Measurements from ENCODE around the gene CRHBP. TPM values are rescaled to one million over a fixed set of nuclear protein-coding genes. Genes with fewer than 3 reads are reported as not detected.

The CRHBP gene
- total RNA-seq, 1 donor from 2014 or later, result 0.51 TPM

DNA sequence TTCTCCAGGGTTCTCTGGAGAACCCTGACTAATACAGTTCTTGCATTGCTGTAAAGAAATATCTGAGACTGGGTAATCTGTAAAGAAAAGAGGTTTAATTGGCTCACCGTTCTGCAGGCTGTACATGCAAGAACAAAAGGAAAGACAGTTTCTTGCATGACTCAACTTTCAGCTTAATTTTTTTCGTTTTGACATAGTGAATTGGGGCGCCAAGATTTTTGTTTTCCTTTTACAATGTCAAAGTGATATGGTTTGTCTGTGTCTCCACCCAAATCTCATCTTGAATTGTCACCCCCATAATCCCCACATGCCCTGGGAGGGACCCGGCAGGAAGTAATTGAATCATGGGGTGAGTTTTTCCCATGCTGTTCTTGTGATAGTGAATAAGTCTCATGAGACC lies 11.8 kb upstream of the CRHBP start:
- Histone ChIP-seq H3K4me1 (no peaks in the 10 kb centered on the region), H3K4me2 (no peak overlapping the region), H3K79me2 (ENCODE audit: low read depth) (no peaks in the 10 kb centered on the region), H2AFZ (replicated peaks) (no peak overlapping the region), H3K9me3 (ENCODE audit: low read depth) (no peaks in the 10 kb centered on the region), H3K9ac (no peak overlapping the region), H3K36me3 (no peaks in the 10 kb centered on the region), H3K27ac (no peak overlapping the region), H3F3A (ENCODE audit: low read depth) (no peaks in the 10 kb centered on the region), H3K27me3 (no peaks in the 10 kb centered on the region), H4K20me1 (ENCODE audit: low read depth) (no peaks in the 10 kb centered on the region), H3K4me3 (no peak overlapping the region)
- Mint-ChIP-seq H3K27ac (no peak overlapping the region), H3K27me3 (ENCODE audit: insufficient read depth, low read depth) (peaks cover 9% of the 10 kb centered on the region), H3K4me3 (no peak overlapping the region), H3K4me1 (peaks cover 2% of the 10 kb centered on the region), H3K9me3 (no peaks in the 10 kb centered on the region), H3K36me3 (no peaks in the 10 kb centered on the region)
- no peak for DNase-seq (ENCODE audit: low spot score)
- TF ChIP-seq, protein P1, sequence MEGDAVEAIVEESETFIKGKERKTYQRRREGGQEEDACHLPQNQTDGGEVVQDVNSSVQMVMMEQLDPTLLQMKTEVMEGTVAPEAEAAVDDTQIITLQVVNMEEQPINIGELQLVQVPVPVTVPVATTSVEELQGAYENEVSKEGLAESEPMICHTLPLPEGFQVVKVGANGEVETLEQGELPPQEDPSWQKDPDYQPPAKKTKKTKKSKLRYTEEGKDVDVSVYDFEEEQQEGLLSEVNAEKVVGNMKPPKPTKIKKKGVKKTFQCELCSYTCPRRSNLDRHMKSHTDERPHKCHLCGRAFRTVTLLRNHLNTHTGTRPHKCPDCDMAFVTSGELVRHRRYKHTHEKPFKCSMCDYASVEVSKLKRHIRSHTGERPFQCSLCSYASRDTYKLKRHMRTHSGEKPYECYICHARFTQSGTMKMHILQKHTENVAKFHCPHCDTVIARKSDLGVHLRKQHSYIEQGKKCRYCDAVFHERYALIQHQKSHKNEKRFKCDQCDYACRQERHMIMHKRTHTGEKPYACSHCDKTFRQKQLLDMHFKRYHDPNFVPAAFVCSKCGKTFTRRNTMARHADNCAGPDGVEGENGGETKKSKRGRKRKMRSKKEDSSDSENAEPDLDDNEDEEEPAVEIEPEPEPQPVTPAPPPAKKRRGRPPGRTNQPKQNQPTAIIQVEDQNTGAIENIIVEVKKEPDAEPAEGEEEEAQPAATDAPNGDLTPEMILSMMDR (IDR thresholded peaks at IDR 0.05), result no peak
- TF ChIP-seq EZH2phosphoT487 (IDR thresholded peaks at IDR 0.05) (no peak), EZH2 (IDR thresholded peaks at IDR 0.05) (no peak)

DNA sequence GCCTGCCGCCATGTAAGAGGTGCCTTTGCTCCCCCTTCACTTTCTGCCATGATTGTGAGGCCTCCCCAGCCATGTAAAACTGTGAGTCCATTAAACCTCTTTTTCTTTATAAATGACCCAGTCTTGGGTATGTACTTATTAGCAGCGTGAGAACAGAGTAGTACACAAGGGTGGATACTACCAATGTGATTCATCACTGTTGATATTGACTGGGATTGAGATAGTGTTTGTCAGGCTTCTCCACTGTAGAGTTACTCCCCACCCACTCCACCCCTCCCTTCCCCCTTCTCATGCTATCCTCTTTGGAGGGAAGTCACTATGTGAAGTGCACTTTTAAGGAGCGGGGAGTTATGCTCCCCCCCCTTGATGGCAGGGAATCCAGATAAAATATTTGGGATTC lies 11.4 kb upstream of the CRHBP start:
- H3K4me3 ChIP-seq, result no peak overlapping the region
- H3K36me3 Mint-ChIP-seq, result no peaks in the 10 kb centered on the region
- H3K27ac ChIP-seq, result no peak overlapping the region
- DNase-seq (ENCODE audit: low spot score), result no peak
- H3K27me3 ChIP-seq, result no peaks in the 10 kb centered on the region
- H3K9me3 Mint-ChIP-seq, result no peaks in the 10 kb centered on the region
- H2AFZ ChIP-seq (replicated peaks), result no peak overlapping the region
- no peak overlapping the region for H3K4me2 ChIP-seq
- H3K36me3 ChIP-seq, result no peaks in the 10 kb centered on the region
- H3K4me3 Mint-ChIP-seq, result no peak overlapping the region
- H3K4me1 Mint-ChIP-seq, result peaks cover 2% of the 10 kb centered on the region
- H3K9ac ChIP-seq, result no peak overlapping the region
- no peaks in the 10 kb centered on the region for H3K4me1 ChIP-seq
- H3K27ac Mint-ChIP-seq, result no peak overlapping the region
- no peaks in the 10 kb centered on the region for H3F3A ChIP-seq (ENCODE audit: low read depth)
- H3K79me2 ChIP-seq (ENCODE audit: low read depth), result no peaks in the 10 kb centered on the region
- H3K27me3 Mint-ChIP-seq (ENCODE audit: insufficient read depth, low read depth), result peaks cover 9% of the 10 kb centered on the region
- H4K20me1 ChIP-seq (ENCODE audit: low read depth), result no peaks in the 10 kb centered on the region
- TF ChIP-seq EZH2phosphoT487 (IDR thresholded peaks at IDR 0.05), result no peak
- TF ChIP-seq, protein P1 (IDR thresholded peaks at IDR 0.05), result no peak
- TF ChIP-seq EZH2 (IDR thresholded peaks at IDR 0.05), result no peak
- H3K9me3 ChIP-seq (ENCODE audit: low read depth), result no peaks in the 10 kb centered on the region

GRCh38 chr5:76942581-76942980 lies 10.3 kb upstream of the CRHBP start:
- no peak for TF ChIP-seq EZH2 (IDR thresholded peaks at IDR 0.05)
- no peak for TF ChIP-seq EZH2phosphoT487 (IDR thresholded peaks at IDR 0.05)
- TF ChIP-seq, protein P1 (IDR thresholded peaks at IDR 0.05), result no peak
- Histone ChIP-seq H3K4me2 (no peak overlapping the region), H3K4me1 (no peaks in the 10 kb centered on the region), H3K27me3 (no peaks in the 10 kb centered on the region), H3K9ac (no peak overlapping the region), H3K36me3 (no peaks in the 10 kb centered on the region), H3F3A (ENCODE audit: low read depth) (no peaks in the 10 kb centered on the region), H3K4me3 (no peak overlapping the region), H2AFZ (replicated peaks) (no peak overlapping the region), H3K9me3 (ENCODE audit: low read depth) (no peaks in the 10 kb centered on the region), H3K79me2 (ENCODE audit: low read depth) (no peaks in the 10 kb centered on the region), H4K20me1 (ENCODE audit: low read depth) (no peaks in the 10 kb centered on the region), H3K27ac (no peak overlapping the region)
- DNase-seq (ENCODE audit: low spot score), result no peak
- no peak overlapping the region for H3K4me3 Mint-ChIP-seq
- H3K36me3 Mint-ChIP-seq, result no peaks in the 10 kb centered on the region
- H3K9me3 Mint-ChIP-seq, result no peaks in the 10 kb centered on the region
- H3K4me1 Mint-ChIP-seq, result peaks cover 2% of the 10 kb centered on the region
- H3K27me3 Mint-ChIP-seq (ENCODE audit: insufficient read depth, low read depth), result peaks cover 9% of the 10 kb centered on the region
- H3K27ac Mint-ChIP-seq, result no peak overlapping the region
